ENCODE measurements around the gene GRIK4. TPM values are rescaled to one million over a fixed set of nuclear protein-coding genes. Genes with fewer than 3 reads are reported as not detected.

Gene GRIK4
- total RNA-seq, 1 experiment from 2014 or later = not detected

GRCh38 chr11:120839201-120839600 lies 327.7 kb downstream of the GRIK4 start:
- POLR2A ChIA-PET (ENCODE audit: unreplicated experiment) = no interaction called here

DNA sequence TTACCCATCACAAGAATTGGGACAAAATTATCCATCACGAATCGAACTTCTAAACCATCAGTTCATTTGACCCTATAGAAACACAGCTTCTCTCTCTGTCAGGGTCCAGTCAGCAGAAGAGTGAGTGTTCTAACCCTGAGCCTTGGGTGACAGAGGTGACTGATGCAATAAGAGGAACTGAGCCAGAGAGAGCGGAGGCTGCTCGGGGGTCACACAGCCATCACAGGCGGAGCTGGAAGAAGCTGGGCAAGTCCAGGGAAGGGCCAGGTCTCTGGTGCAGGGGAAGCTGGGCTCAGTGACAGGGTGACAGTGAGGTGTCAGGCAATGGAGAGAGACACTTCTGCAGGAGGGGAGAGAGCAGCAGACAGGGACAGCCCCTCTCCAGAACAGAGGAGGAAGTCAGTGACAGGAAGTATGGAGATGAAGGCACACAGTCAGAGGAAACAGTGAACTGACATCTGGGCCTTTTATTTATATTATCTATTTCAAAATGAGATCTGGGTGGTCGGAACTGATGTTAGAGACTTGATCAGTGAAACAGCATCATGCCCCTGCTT lies 328.4 kb downstream of the GRIK4 start:
- Histone ChIP-seq H3K27me3 (ENCODE audit: low read length) (peaks cover 89% of the 10 kb centered on the region), H3K4me1 (ENCODE audit: insufficient read depth, low read length) (no peaks in the 10 kb centered on the region), H3K9me3 (ENCODE audit: low read length) (no peaks in the 10 kb centered on the region), H3K9me2 (replicated peaks; ENCODE audit: low read length) (no peaks in the 10 kb centered on the region), H4K20me1 (ENCODE audit: low read length) (no peaks in the 10 kb centered on the region), H3K36me3 (ENCODE audit: low read depth, low read length) (no peaks in the 10 kb centered on the region), H3K4me2 (ENCODE audit: low read length) (no peak overlapping the region), H3K9ac (ENCODE audit: low read length) (no peak overlapping the region), H3F3A (ENCODE audit: low read length, unreplicated experiment) (no peaks in the 10 kb centered on the region), H3K4me3 (ENCODE audit: low read length) (no peak overlapping the region), H3K79me2 (ENCODE audit: low read length) (no peaks in the 10 kb centered on the region), H2AFZ (ENCODE audit: low read length) (no peak overlapping the region), H3K27ac (ENCODE audit: low read length) (no peak overlapping the region)
- intact Hi-C loops (cut with micrococcal nuclease) = no loop called here
- CTCF ChIA-PET = interaction anchor here (0.6 kb wide), 1 partner anchor 565 kb away, joined by 8 read pairs; no protein-coding TSS in a partner anchor
- BruUV-seq (replicated peaks) = no TSS peak
- no peak for TF ChIP-seq CTCF (conservative IDR thresholded peaks at IDR 0.05; ENCODE audit: low read depth, low read length)
- no peak for TF ChIP-seq EZH2 (IDR thresholded peaks at IDR 0.05; ENCODE audit: low read length, unreplicated experiment)
- no peak for TF ChIP-seq EZH2phosphoT487 (IDR thresholded peaks at IDR 0.05; ENCODE audit: borderline replicate concordance, low read length)
- POLR2A ChIA-PET (ENCODE audit: unreplicated experiment) = no interaction called here
- ATAC-seq = no peak
- DNase-seq = no peak

More at GRCh38 chr11:120839201-120839600, 327.7 kb downstream of the GRIK4 start:
- ATAC-seq = no peak
- BruUV-seq (replicated peaks) = no TSS peak
- Histone ChIP-seq H3K4me3 (ENCODE audit: low read length) (no peak overlapping the region), H3K27me3 (ENCODE audit: low read length) (peaks cover 91% of the 10 kb centered on the region), H3K4me1 (ENCODE audit: insufficient read depth, low read length) (no peaks in the 10 kb centered on the region), H3K9me2 (replicated peaks; ENCODE audit: low read length) (no peaks in the 10 kb centered on the region), H3K9me3 (ENCODE audit: low read length) (no peaks in the 10 kb centered on the region), H3K36me3 (ENCODE audit: low read depth, low read length) (no peaks in the 10 kb centered on the region), H4K20me1 (ENCODE audit: low read length) (no peaks in the 10 kb centered on the region), H3K27ac (ENCODE audit: low read length) (no peak overlapping the region), H3K9ac (ENCODE audit: low read length) (no peak overlapping the region), H3K4me2 (ENCODE audit: low read length) (no peak overlapping the region), H3F3A (ENCODE audit: low read length, unreplicated experiment) (no peaks in the 10 kb centered on the region), H2AFZ (ENCODE audit: low read length) (no peak overlapping the region), H3K79me2 (ENCODE audit: low read length) (no peaks in the 10 kb centered on the region)
- CTCF ChIA-PET = interaction anchor here (0.6 kb wide), 1 partner anchor 566 kb away, joined by 8 read pairs; no protein-coding TSS in a partner anchor
- TF ChIP-seq EZH2phosphoT487 (IDR thresholded peaks at IDR 0.05; ENCODE audit: borderline replicate concordance, low read length) = no peak
- no peak for TF ChIP-seq EZH2 (IDR thresholded peaks at IDR 0.05; ENCODE audit: low read length, unreplicated experiment)
- no peak for TF ChIP-seq CTCF (conservative IDR thresholded peaks at IDR 0.05; ENCODE audit: low read depth, low read length)
- DNase-seq = no peak
- intact Hi-C loops (cut with micrococcal nuclease) = no loop called here

DNA sequence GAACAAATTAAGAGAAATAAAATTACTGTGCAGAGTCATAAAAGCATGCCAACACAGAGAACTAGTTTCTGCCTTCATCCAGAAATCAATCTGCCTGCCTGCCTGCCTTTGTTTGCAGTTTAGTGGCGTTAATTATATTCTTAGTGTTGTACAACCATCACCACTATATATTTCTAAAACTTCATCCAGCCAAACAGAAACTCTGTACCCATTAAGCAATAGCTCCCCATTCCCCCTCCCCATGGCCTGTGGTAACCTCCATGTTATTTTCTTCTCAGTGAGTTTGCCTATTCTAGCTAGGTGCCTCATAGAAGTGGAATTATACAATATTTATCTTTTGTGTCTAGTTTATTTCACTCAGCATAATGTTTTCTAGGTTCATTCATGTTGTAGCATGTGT lies 329.1 kb downstream of the GRIK4 start:
- ATAC-seq (no peak), DNase-seq (no peak)
- ChIA-PET POLR2A (ENCODE audit: unreplicated experiment) (no interaction called here), CTCF (no interaction called here)
- no peaks in the 10 kb centered on the region for H3K79me2 ChIP-seq (ENCODE audit: low read length)
- H3K27me3 ChIP-seq (ENCODE audit: low read length) = peaks cover 86% of the 10 kb centered on the region
- intact Hi-C loops (cut with micrococcal nuclease) = no loop called here
- H3K4me3 ChIP-seq (ENCODE audit: low read length) = no peak overlapping the region
- no peak overlapping the region for H3K27ac ChIP-seq (ENCODE audit: low read length)
- no peaks in the 10 kb centered on the region for H3K36me3 ChIP-seq (ENCODE audit: low read depth, low read length)
- H3K4me1 ChIP-seq (ENCODE audit: insufficient read depth, low read length) = no peaks in the 10 kb centered on the region
- H3F3A ChIP-seq (ENCODE audit: low read length, unreplicated experiment) = no peaks in the 10 kb centered on the region
- no peaks in the 10 kb centered on the region for H3K9me3 ChIP-seq (ENCODE audit: low read length)
- BruUV-seq (replicated peaks) = no TSS peak
- no peak overlapping the region for H3K9ac ChIP-seq (ENCODE audit: low read length)
- H3K4me2 ChIP-seq (ENCODE audit: low read length) = no peak overlapping the region
- H2AFZ ChIP-seq (ENCODE audit: low read length) = no peak overlapping the region
- no peaks in the 10 kb centered on the region for H4K20me1 ChIP-seq (ENCODE audit: low read length)
- TF ChIP-seq CTCF (conservative IDR thresholded peaks at IDR 0.05; ENCODE audit: low read depth, low read length) (no peak), EZH2 (IDR thresholded peaks at IDR 0.05; ENCODE audit: low read length, unreplicated experiment) (no peak), EZH2phosphoT487 (IDR thresholded peaks at IDR 0.05; ENCODE audit: borderline replicate concordance, low read length) (no peak)
- H3K9me2 ChIP-seq (replicated peaks; ENCODE audit: low read length) = no peaks in the 10 kb centered on the region

Data from PC-3 (cell line).